Retinal pigment epithelial cell (primary cell): ENCODE results near the gene CCP110.
"Not testable (repeated sequence)": the region's sequence is repeated elsewhere in the genome, so short reads cannot be mapped to it uniquely, and the experiment has no call there.

Experiments used
- DNase-seq: peaks from one replicate; pipeline ENCODE4 v3.0.0-alpha.2; 2010; ENCODE audit warnings: low read depth
- H3K4me3 ChIP-seq: 2 replicates; pipeline ENCODE4 v1.5.1; 2011; ENCODE audit warnings: mild to moderate bottlenecking, low read length, control low read depth, moderate library complexity
- TF ChIP-seq, protein P1 (sequence below): conservative IDR thresholded peaks from 2 replicates; pipeline ENCODE4 v1.5.1; 2011; ENCODE audit warnings: low read depth, low read length, control low read depth, inconsistent platforms

Gene CCP110

DNA sequence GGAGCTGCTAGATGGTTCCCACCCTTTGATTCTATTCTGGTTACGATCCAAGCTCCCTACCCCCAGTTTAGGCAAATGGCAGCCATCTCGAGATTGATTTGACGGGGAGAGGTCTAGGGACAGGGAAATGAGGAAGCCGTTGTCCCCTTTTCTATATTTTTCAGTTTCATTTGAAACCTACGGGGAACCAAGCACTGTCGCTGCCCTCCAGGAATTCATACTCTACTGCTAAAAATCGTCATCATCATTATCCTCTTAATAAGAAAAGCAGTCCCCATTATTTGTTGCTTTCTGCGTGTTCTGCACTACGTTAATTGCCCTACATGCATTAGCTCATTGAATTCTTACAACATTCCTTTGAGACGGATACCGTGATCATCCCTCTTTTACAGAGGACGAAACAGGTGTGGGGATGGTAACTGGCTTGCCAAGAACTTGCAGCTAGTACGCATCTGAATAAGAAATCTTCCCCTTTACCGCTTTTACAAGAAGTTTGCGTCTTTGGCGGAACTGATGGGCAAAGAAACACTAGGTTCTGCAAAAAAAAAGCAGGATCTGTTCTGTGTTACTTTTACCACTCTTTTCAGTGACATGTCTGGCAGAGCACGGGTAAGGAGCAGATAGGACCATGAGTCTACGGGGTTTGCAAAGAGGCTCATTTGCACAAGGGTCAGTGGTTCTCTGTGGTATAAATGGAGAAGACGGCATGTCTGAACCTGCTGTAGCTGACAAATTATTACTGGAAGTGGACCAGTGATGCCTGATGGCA lies 1.1 kb downstream of the CCP110 start:
- TF ChIP-seq, protein P1, sequence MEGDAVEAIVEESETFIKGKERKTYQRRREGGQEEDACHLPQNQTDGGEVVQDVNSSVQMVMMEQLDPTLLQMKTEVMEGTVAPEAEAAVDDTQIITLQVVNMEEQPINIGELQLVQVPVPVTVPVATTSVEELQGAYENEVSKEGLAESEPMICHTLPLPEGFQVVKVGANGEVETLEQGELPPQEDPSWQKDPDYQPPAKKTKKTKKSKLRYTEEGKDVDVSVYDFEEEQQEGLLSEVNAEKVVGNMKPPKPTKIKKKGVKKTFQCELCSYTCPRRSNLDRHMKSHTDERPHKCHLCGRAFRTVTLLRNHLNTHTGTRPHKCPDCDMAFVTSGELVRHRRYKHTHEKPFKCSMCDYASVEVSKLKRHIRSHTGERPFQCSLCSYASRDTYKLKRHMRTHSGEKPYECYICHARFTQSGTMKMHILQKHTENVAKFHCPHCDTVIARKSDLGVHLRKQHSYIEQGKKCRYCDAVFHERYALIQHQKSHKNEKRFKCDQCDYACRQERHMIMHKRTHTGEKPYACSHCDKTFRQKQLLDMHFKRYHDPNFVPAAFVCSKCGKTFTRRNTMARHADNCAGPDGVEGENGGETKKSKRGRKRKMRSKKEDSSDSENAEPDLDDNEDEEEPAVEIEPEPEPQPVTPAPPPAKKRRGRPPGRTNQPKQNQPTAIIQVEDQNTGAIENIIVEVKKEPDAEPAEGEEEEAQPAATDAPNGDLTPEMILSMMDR, result no peak
- DNase-seq, result no peak
- H3K4me3 ChIP-seq, result peak overlapping the region; percentile 95

DNA sequence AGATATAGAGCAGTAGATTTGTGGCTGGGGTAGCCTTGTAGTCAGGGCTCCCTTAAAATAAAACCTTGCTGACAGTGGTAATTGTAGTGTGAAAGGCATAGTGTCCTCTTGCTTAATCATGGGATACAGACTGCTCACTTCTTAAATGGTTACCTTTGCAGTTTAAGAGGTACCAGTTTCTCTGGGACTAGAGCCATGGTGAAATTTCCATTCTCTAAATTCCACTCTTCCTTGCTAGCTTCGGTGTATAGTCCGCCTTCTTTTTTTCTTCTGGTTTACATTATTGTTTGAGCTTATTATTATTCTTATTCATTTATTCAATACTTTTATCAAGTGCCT lies 1.6 kb downstream of the CCP110 start:
- H3K4me3 ChIP-seq, result peak overlapping the region; percentile 95
- TF ChIP-seq, protein P1, result no peak

DNA sequence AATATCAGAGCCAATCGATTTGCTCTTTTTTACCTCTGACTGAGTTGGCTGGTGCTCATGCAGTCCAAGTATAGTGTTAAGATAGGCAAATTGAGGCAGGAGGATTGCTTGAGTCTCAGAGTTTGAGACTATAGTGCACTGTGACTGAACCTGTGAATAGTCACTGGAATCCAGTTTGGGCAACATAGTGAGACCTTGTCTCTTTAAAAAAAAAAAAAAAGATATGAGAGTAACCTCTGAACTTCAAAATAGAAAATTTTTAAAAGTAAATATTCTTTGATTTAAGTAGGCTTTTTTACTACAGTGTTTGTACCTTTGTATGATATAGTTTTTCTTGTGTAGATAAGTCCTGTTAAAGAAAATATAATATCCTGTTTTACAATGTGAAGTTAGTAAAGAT lies 3.4 kb downstream of the CCP110 start:
- TF ChIP-seq, protein P1, result no peak
- DNase-seq, result no peak

More for the DNA sequence above, 1.6 kb downstream of the CCP110 start:
- DNase-seq, result no peak

DNA sequence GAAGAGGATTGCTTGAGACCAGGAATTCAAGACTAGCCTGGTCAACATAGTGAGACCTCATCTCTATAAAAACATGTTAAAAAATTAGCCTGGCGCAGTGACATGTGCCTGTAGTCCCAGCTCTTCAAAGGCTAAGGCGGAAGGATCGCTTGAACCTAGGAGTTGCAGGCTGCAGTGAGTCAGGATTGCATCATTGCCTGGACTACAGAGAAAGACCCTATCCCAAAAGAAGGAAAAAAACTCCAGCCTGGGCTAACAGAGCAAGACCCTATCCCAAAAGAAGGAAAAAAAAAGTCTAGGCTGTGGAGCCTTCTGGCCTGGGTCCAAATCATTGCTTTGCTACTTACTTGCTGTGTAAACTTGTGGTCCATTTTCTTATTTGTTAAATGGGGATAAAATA lies 4.9 kb downstream of the CCP110 start:
- DNase-seq, result no peak
- TF ChIP-seq, protein P1, result no peak
- H3K4me3 ChIP-seq, result no peak overlapping the region

More for the DNA sequence above, 3.4 kb downstream of the CCP110 start:
- H3K4me3 ChIP-seq, result no peak overlapping the region

DNA sequence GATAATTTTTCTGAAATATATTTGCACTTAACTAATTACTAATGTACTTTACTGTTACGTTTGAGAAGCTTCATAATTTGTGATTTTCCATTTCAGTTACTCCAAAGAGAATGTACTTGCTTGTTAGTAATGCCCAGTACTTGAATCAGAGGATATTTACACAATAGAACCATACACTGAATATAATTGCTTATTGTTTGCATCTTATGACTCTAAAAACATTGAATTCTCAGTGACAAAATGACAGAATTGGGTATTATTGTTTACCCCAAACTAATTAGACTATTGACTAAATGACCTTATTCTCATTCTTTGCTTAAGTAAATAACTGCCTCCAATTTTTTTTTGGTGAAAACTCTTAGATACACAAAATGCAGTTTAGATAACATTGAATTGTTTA lies 8.9 kb downstream of the CCP110 start:
- no peak overlapping the region for H3K4me3 ChIP-seq
- TF ChIP-seq, protein P1, result no peak
- DNase-seq, result no peak

DNA sequence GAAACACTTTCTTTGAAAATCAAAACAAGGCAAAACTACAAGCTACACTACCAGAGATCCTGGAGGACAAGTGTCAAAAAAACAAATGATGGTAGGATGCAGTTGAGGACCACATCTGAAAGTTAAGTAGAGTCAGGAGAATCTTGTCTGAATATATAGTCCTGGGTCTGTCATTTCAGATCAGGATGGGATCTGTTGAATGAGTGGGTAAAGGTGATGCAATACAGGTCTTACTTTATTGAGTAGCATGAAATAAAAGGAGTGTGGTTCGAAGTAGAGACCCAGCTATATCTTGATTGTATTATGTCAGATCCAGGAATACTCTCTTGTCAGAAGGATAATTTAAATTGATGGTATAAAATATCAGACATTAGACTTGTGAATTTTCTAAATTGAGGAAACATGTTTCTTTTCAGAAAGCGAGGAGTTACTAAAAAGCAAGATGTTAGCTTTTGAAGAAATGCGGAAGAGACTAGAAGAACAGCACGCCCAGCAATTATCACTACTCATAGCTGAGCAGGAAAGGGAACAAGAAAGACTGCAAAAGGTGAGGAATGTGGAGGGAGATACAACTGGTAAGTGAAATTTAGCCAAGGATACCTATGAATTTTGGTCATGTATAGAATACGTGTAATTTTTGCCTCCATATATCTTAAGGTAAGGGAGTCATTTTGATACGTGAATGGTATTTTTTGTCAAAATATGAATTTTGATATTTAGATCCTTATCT lies 16.7 kb downstream of the CCP110 start:
- TF ChIP-seq, protein P1, result no peak
- no peak for DNase-seq
- H3K4me3 ChIP-seq, result no peak overlapping the region

DNA sequence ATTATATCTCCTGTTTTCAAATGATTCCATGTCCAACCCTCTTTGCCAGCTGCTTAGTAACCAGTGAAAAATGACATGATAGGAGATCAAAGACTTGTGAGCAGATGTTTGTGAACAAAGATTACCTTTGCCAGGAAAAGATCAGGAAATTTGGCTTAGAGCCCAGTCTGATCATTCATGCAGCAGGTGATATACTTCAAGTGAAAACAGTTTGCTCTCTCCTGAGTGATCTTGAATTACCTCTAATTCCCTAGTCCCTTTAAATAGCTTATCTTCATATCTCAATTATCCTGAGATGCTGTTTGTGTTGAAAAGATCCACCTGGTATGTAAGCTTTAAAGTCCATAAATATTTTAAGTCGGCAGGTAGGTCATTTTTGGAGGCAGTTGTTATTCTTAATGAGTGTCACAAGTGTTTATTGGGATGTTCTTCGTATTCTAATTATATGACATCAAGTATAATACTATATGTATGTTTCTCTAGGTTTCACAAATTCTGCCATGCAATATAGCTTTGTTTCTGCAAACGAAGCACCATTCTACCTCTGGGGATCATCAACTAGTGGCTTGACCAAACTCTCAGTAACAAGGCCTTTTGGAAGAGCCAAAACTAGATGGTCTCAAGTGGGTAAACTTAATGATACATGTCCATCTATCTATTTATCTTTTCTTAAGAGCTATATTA lies 18.5 kb downstream of the CCP110 start:
- TF ChIP-seq, protein P1, result no peak
- no peak overlapping the region for H3K4me3 ChIP-seq
- DNase-seq, result no peak

DNA sequence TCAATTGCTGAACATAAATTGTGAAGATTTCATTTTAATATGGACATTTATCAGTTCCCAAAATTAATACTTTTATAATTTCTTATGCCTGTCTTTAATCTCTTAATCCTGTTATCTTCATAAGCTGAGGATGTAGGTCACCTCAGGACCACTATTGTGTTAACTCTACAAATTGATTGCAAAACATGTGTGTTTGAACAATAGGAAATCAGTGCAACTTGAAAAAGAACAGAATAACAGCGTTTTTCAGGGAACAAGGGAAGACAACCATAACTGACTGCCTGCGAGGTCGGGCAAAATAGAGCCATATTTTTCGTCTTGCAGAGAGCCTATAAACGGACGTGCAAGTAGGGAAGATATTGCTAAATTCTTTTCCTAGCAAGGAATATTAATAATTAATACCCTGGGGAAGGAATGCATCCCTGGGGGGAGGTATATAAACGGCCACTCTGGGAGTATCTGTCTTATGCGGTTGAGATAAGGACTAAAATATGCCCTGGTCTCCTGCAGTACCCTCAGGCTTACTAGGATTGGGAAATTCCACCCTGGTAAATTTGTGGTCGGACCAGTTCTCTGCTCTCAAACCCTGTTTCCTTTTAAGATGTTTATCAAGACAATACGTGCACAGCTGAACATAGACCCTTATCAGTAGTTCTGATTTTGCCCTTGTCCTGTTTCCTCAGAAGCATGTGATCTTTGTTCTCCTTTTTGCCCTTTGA lies 19.7 kb downstream of the CCP110 start:
- not testable (repeated sequence) for DNase-seq

More for the DNA sequence above, 19.7 kb downstream of the CCP110 start:
- H3K4me3 ChIP-seq, result not testable (repeated sequence)
